ENCODE results near the gene SEMA4D. TPM values are rescaled to one million over a fixed set of nuclear protein-coding genes. Genes with fewer than 3 reads are reported as not detected.

Gene SEMA4D
- total RNA-seq, 4 donors from 2014 or later = 1.5 to 27.8 (median 11.6) TPM

- peaks cover 0 to 10% of the 10 kb centered on the region in 2 donors for H3K4me1 ChIP-seq
- H3K27ac ChIP-seq = no peak overlapping the region
- TF ChIP-seq CTCF (IDR thresholded peaks at IDR 0.05) (no peak), POLR2A (IDR thresholded peaks at IDR 0.05) (no peak)
- no peaks in the 10 kb centered on the region for H3K36me3 ChIP-seq
- no peaks in the 10 kb centered on the region for H3K27me3 ChIP-seq
- DNase-seq = no peak
- intact Hi-C loops (cut with DNase I; ENCODE audit: low total_unique reads) = no loop called here
- no peaks in the 10 kb centered on the region for H3K9me3 ChIP-seq
- no peak overlapping the region for H3K4me3 ChIP-seq
These were observed 185.7 kb downstream of the SEMA4D start for GRCh38 chr9:89312222-89312571.

GRCh38 chr9:89311346-89312221, 186.3 kb downstream of the SEMA4D start:
- no peak for DNase-seq
- TF ChIP-seq POLR2A (IDR thresholded peaks at IDR 0.05) (no peak), CTCF (IDR thresholded peaks at IDR 0.05) (no peak)
- intact Hi-C loops (cut with DNase I; ENCODE audit: low total_unique reads) = no loop called here

More at GRCh38 chr9:89311346-89312221, 186.3 kb downstream of the SEMA4D start:
- Histone ChIP-seq H3K27me3 (no peaks in the 10 kb centered on the region), H3K4me1 (peaks cover 0 to 10% of the 10 kb centered on the region in 2 donors), H3K27ac (peak overlapping the region in 1 of 2 donors; percentile 57), H3K36me3 (no peaks in the 10 kb centered on the region), H3K9me3 (no peaks in the 10 kb centered on the region), H3K4me3 (peak overlapping the region; percentile 45 to 58)

Small RNAs within 50 kb of the gene (microRNA-seq; reads per million reads assigned to microRNA genes)
- gene MIR3153 (ENCODE audit: borderline microRNAs expressed, borderline replicate concordance) = not detected

Small RNAs within 50 kb of the gene (small RNA-seq; reads per million reads assigned to genes)
- not detected for gene MIR3153

Other genes with a start within 250 kb of the SEMA4D start
- 10 to 100 TPM in 3 of 4 donors, 1 to 10 TPM in 1; 4.2 to 57.0 (median 19.1) TPM for gene CKS2, start 186.9 kb downstream of the SEMA4D start, total RNA-seq
- gene SECISBP2, start 179.6 kb downstream of the SEMA4D start, total RNA-seq = 10 to 100 TPM; 41.8 to 76.0 (median 59.8) TPM
- gene GADD45G, start 106.9 kb upstream of the SEMA4D start, total RNA-seq = 10 to 100 TPM in 3 of 4 donors, under 1 TPM in 1; 0.88 to 91.2 (median 15.3) TPM

All from uterus (tissue), 4 donors.